Ishikawa (cell line): ENCODE data around the gene HIVEP1.

Experiments used
- CEBPB ChIP-seq: IDR thresholded peaks from 2 replicates; pipeline ENCODE4 v1.6.1; 2012
- CREB1 ChIP-seq: IDR thresholded peaks from 2 replicates; pipeline ENCODE4 v1.6.1; 2012; ENCODE audit warnings: low read depth
- EGR1 ChIP-seq: IDR thresholded peaks from 2 replicates; pipeline ENCODE4 v1.6.1; 2012
- EP300 ChIP-seq: IDR thresholded peaks from 2 replicates; pipeline ENCODE4 v1.6.1; 2012; ENCODE audit warnings: borderline replicate concordance
- FOXM1 ChIP-seq: IDR thresholded peaks from 2 replicates; pipeline ENCODE4 v1.6.1; 2012; ENCODE audit warnings: low read depth, borderline replicate concordance
- RAD21 ChIP-seq: IDR thresholded peaks from 2 replicates; pipeline ENCODE4 v1.6.1; 2012; ENCODE audit warnings: low read depth
- TAF1 ChIP-seq: IDR thresholded peaks from 2 replicates; pipeline ENCODE4 v1.6.1; 2012; ENCODE audit warnings: low read depth, mild to moderate bottlenecking
- TCF12 ChIP-seq: IDR thresholded peaks from 2 replicates; pipeline ENCODE4 v1.6.1; 2012; ENCODE audit warnings: low read depth
- TEAD4 ChIP-seq: IDR thresholded peaks from 2 replicates; pipeline ENCODE4 v1.6.1; 2012
- YY1 ChIP-seq: IDR thresholded peaks from 2 replicates; pipeline ENCODE4 v1.6.1; 2012; ENCODE audit warnings: low read depth
- ZBTB7A ChIP-seq: IDR thresholded peaks from 2 replicates; pipeline ENCODE4 v1.6.1; 2012; ENCODE audit warnings: low read depth
- TF ChIP-seq, protein P1 (sequence below): IDR thresholded peaks from 2 replicates; pipeline ENCODE4 v1.6.1; 2012
- TF ChIP-seq, protein P2 (sequence below): IDR thresholded peaks from 2 replicates; pipeline ENCODE4 v1.6.1; 2012
- TF ChIP-seq, protein P3 (sequence below): IDR thresholded peaks from 2 replicates; pipeline ENCODE4 v1.6.1; 2012; ENCODE audit warnings: low read depth, mild to moderate bottlenecking

The HIVEP1 gene

DNA sequence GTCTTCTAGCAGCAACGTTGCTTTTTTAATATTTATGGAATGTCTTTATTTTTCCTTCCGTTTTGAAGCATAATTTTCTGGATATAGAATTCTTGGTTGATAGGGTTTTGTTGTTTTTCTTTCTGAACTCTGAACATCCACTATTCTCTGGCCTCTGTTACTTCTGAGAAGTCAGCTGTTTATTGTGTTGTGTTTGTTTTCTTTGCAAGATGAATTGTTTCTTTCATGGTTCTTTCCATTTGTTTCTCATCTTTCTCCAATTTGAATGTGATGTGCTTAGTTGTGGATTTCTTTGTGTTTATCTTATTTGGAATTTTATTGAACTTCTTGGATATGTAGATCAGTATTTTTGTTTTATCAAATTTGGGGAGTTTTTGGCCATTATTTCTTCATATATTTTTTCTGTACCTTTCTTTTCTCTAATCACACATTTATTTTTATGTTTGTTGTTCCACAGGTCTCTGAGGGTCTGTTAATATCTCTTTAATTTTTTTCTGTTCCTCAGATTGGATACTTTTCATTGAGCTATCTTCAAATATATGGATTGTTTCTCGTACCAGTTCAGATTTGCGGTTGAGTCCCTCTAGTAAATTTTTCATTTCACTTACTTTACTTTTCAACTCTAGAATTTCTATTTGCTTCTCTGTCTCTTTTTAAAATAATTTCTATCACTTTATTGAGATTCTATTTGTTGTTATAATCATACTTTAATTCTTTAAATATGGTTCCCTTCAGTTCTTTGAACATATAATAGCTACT is 18.0 kb downstream of the HIVEP1 start:
- TF ChIP-seq EP300 (no peak), TAF1 (no peak), RAD21 (no peak), YY1 (no peak), ZBTB7A (no peak), CREB1 (no peak)
- TF ChIP-seq, protein P1, sequence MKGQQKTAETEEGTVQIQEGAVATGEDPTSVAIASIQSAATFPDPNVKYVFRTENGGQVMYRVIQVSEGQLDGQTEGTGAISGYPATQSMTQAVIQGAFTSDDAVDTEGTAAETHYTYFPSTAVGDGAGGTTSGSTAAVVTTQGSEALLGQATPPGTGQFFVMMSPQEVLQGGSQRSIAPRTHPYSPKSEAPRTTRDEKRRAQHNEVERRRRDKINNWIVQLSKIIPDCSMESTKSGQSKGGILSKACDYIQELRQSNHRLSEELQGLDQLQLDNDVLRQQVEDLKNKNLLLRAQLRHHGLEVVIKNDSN: no peak

DNA sequence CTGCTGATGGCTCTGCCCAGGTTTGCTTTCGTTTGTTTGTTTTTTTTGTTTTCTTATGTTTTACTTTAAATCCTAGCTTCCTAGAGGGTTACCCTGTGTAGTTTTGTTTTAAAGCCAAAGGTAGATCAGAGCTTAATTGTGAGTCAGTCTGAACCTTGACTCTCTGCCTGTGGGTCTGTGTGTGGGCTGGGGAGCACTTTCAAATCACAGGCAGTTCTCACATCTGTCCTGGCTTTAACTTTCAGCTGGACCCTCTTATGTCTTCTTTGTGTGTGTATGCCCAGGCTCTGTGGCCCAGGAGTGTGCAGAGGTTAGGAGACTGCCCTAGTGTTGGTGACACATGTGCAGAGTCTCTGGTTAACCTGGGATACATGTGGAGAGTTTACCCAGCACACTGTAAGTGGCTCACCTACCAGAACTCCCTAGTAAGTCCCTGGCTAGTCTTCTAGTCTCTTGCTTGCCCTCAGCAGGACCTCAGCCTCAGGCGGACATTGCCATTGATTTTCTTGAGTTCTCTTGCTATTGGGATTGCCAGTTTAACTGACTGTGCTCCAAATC is 19.0 kb downstream of the HIVEP1 start:
- no peak for TF ChIP-seq ZBTB7A
- TF ChIP-seq TEAD4: no peak
- TF ChIP-seq, protein P1: no peak
- no peak for TF ChIP-seq CREB1
- TF ChIP-seq CEBPB: no peak
- TF ChIP-seq, protein P2, sequence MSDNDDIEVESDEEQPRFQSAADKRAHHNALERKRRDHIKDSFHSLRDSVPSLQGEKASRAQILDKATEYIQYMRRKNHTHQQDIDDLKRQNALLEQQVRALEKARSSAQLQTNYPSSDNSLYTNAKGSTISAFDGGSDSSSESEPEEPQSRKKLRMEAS: no peak

DNA sequence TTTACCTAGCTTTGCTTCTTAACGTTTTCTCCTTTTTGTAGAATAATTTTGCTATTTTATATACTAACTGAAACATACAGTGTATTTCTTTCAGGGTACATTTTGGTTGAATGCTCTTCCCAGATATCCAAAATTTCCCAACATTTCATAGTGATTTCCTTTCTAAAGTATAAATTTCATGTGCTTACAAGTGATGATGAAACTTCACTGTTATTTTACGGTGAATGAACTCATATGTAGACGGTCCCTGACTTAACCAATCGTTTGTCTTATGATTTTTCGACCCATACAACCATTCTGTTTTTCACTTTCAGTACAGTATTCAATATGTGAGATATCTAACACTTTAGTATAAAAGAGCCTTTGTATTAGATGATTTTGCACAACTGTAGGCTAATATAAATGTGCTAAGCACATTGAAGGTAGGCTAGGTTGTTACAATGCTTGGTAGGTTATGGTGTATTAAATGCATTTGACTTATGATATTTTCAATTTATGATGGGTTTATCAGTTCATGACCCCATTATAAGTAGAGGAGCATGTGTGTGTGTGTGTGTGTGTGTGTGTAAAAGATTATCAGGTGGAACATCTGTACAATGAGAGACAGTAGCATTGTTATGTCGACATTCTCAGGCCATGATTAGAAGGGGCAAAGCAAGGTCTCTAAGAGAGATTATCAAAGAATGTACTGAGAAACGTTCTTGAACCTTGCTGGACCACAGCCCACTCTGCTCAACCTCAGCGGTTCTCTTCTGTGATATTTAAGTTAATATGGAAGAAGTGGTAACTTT is 20.9 kb downstream of the HIVEP1 start:
- TF ChIP-seq YY1 (no peak), TAF1 (no peak), CREB1 (no peak), EGR1 (no peak), ZBTB7A (no peak), TCF12 (no peak), EP300 (no peak), RAD21 (no peak), FOXM1 (no peak), TEAD4 (no peak)
- TF ChIP-seq, protein P1: no peak
- TF ChIP-seq, protein P3, sequence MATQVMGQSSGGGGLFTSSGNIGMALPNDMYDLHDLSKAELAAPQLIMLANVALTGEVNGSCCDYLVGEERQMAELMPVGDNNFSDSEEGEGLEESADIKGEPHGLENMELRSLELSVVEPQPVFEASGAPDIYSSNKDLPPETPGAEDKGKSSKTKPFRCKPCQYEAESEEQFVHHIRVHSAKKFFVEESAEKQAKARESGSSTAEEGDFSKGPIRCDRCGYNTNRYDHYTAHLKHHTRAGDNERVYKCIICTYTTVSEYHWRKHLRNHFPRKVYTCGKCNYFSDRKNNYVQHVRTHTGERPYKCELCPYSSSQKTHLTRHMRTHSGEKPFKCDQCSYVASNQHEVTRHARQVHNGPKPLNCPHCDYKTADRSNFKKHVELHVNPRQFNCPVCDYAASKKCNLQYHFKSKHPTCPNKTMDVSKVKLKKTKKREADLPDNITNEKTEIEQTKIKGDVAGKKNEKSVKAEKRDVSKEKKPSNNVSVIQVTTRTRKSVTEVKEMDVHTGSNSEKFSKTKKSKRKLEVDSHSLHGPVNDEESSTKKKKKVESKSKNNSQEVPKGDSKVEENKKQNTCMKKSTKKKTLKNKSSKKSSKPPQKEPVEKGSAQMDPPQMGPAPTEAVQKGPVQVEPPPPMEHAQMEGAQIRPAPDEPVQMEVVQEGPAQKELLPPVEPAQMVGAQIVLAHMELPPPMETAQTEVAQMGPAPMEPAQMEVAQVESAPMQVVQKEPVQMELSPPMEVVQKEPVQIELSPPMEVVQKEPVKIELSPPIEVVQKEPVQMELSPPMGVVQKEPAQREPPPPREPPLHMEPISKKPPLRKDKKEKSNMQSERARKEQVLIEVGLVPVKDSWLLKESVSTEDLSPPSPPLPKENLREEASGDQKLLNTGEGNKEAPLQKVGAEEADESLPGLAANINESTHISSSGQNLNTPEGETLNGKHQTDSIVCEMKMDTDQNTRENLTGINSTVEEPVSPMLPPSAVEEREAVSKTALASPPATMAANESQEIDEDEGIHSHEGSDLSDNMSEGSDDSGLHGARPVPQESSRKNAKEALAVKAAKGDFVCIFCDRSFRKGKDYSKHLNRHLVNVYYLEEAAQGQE: no peak
- TF ChIP-seq, protein P2: no peak

DNA sequence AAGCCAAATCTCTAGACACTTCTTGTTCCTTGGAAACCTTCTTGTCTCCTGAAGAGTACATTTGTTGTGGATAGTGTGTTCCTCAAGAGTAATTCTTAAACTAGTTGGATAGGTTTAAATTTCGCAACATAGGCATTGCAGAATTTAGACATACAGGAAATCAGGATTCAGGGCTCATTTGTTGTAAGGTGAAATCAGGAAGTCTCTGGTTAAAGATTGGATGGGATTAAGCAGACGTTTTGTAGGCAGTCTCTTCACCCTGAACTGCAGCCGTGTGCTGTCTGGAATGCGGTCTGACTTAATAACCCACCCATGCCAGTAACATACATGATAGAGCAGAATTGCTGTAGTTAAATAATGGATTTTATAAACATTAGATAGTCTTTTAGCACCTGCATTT is 21.7 kb downstream of the HIVEP1 start:
- TF ChIP-seq FOXM1 (no peak), CEBPB (peak; percentile 91), ZBTB7A (no peak), EGR1 (no peak)
- TF ChIP-seq, protein P1: no peak

DNA sequence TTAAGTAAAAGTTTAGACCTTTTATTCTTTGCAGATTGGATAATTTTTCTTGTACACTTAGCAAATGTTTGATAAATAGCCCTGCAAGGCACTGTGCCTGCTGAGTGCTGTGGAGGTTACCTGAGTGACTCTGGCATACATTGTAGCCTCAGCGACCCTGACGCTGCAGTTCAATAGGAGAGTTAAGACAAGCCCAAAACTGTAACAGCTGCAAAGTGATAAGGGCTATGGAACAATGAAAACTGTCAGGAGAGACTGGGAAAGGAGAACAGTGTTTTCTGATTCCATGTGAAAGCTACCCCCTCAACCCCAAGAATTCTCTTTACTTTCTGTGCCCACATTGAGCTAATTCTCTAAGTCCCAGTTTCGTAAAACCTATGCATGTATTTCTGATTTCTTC is 22.2 kb downstream of the HIVEP1 start:
- TF ChIP-seq TEAD4 (no peak), CEBPB (no peak), RAD21 (no peak), TAF1 (no peak), EP300 (no peak), CREB1 (no peak), ZBTB7A (no peak), YY1 (no peak), TCF12 (no peak), FOXM1 (no peak)
- TF ChIP-seq, protein P3: no peak
